Measurements from ENCODE around the gene SYCE3. TPM values are rescaled to one million over a fixed set of nuclear protein-coding genes. Genes with fewer than 3 reads are reported as not detected.
A peak's percentile ranks its signal among the peaks of the same experiment; 100 is the strongest.
"Not testable (repeated sequence)": the region's sequence is repeated elsewhere in the genome, so short reads cannot be mapped to it uniquely, and the experiment has no call there.

Gene SYCE3
- not detected in 2 replicates for total RNA-seq

- DNase-seq (ENCODE audit: low read depth) = peak; percentile 80
Observed at GRCh38 chr22:50562523-50563412, at the start of gene SYCE3. Gene SYCE3 (minus strand): TSS chr22:50562919. CDS start chr22:50556405, 6,514 bp downstream.

GRCh38 chr22:50612168-50612527, 49.4 kb upstream of the SYCE3 start:
- DNase-seq (ENCODE audit: low read depth) = no peak

- no peak for DNase-seq (ENCODE audit: low read depth)
Observed at GRCh38 chr22:50611341-50612060, 48.8 kb upstream of the SYCE3 start.

GRCh38 chr22:50610581-50610980, 47.9 kb upstream of the SYCE3 start:
- DNase-seq (ENCODE audit: low read depth) = no peak

GRCh38 chr22:50610041-50610451, 47.3 kb upstream of the SYCE3 start:
- no peak for DNase-seq (ENCODE audit: low read depth)

GRCh38 chr22:50609599-50609998, 46.9 kb upstream of the SYCE3 start:
- DNase-seq (ENCODE audit: low read depth) = no peak

GRCh38 chr22:50608996-50609395, 46.3 kb upstream of the SYCE3 start:
- no peak for DNase-seq (ENCODE audit: low read depth)

- not testable (repeated sequence) for DNase-seq (ENCODE audit: low read depth)
Observed at GRCh38 chr22:50608058-50608840, 45.5 kb upstream of the SYCE3 start.

- no peak for DNase-seq (ENCODE audit: low read depth)
Observed at GRCh38 chr22:50607659-50608020, 44.9 kb upstream of the SYCE3 start.

- DNase-seq (ENCODE audit: low read depth) = no peak
Observed at GRCh38 chr22:50606946-50607658, 44.4 kb upstream of the SYCE3 start.

GRCh38 chr22:50606165-50606945, 43.6 kb upstream of the SYCE3 start:
- no peak for DNase-seq (ENCODE audit: low read depth)

GRCh38 chr22:50605613-50606074, 42.9 kb upstream of the SYCE3 start:
- no peak for DNase-seq (ENCODE audit: low read depth)

GRCh38 chr22:50605002-50605612, 42.4 kb upstream of the SYCE3 start:
- no peak for DNase-seq (ENCODE audit: low read depth)

GRCh38 chr22:50604256-50605001, 41.7 kb upstream of the SYCE3 start:
- DNase-seq (ENCODE audit: low read depth) = no peak

- no peak for DNase-seq (ENCODE audit: low read depth)
Observed at GRCh38 chr22:50603511-50604255, 41.0 kb upstream of the SYCE3 start.

- no peak for DNase-seq (ENCODE audit: low read depth)
Observed at GRCh38 chr22:50602338-50602700, 39.6 kb upstream of the SYCE3 start.

GRCh38 chr22:50601669-50602337, 39.1 kb upstream of the SYCE3 start:
- DNase-seq (ENCODE audit: low read depth) = no peak

GRCh38 chr22:50600967-50601668, 38.4 kb upstream of the SYCE3 start:
- DNase-seq (ENCODE audit: low read depth) = no peak

All from renal cortical epithelial cell (primary cell).